HL-60 (cell line): ENCODE results near the gene SYT5.

ENCODE experiments used
- CTCF ChIP-seq: IDR thresholded peaks from one replicate; pipeline ENCODE4 v1.5.1; 2011; ENCODE audit warnings: low read length, control low read depth, inconsistent platforms; ENCODE audit not compliant: insufficient read depth
- GABPA ChIP-seq: IDR thresholded peaks from 2 replicates; pipeline ENCODE4 v1.6.1; 2012; ENCODE audit warnings: low read depth
- POLR2AphosphoS5 ChIP-seq: IDR thresholded peaks from 2 replicates; pipeline ENCODE4 v1.6.1; 2012; ENCODE audit warnings: low read depth
- SPI1 ChIP-seq: IDR thresholded peaks from 2 replicates; pipeline ENCODE4 v1.6.1; 2012; ENCODE audit warnings: low read depth, mild to moderate bottlenecking, borderline replicate concordance

GRCh38 chr19:55136399-55137102 is 43.5 kb downstream of the SYT5 start:
- TF ChIP-seq CTCF: no peak
- TF ChIP-seq GABPA: no peak
- TF ChIP-seq SPI1: no peak
- TF ChIP-seq POLR2AphosphoS5: no peak
